NCI-H1417 treated with DMSO at 0.1 percent for 48 hours (cell line): Measurements from ENCODE around the gene EGLN3.

Experiments used
- DNase-seq: peaks from one replicate; lab custom pipeline; 2025; lab: John Stamatoyannopoulos, UW

The EGLN3 gene

GRCh38 chr14:33962016-33962415, 11.1 kb upstream of the EGLN3 start:
- no peak for DNase-seq

GRCh38 chr14:33959692-33960151, 8.8 kb upstream of the EGLN3 start:
- no peak for DNase-seq

- DNase-seq: no peak
Observed at GRCh38 chr14:33958605-33959226, 7.8 kb upstream of the EGLN3 start.

GRCh38 chr14:33957993-33958392, 7.1 kb upstream of the EGLN3 start:
- DNase-seq: no peak

- DNase-seq: no peak
Observed at GRCh38 chr14:33957299-33957698, 6.4 kb upstream of the EGLN3 start.

GRCh38 chr14:33956640-33957039, 5.8 kb upstream of the EGLN3 start:
- DNase-seq: no peak

GRCh38 chr14:33954016-33954598, 3.2 kb upstream of the EGLN3 start:
- no peak for DNase-seq

GRCh38 chr14:33952541-33952940, 1.7 kb upstream of the EGLN3 start:
- DNase-seq: no peak

- DNase-seq: no peak
Observed at GRCh38 chr14:33951183-33951840, 438 bp upstream of the EGLN3 start.

- DNase-seq: no peak
Observed at GRCh38 chr14:33949411-33949893, 1.4 kb downstream of the EGLN3 start.

- no peak for DNase-seq
Observed at GRCh38 chr14:33948869-33949408, 1.9 kb downstream of the EGLN3 start.

- DNase-seq: no peak
Observed at GRCh38 chr14:33948145-33948868, 2.6 kb downstream of the EGLN3 start.

- DNase-seq: no peak
Observed at GRCh38 chr14:33946679-33947476, 4.0 kb downstream of the EGLN3 start.

- no peak for DNase-seq
Observed at GRCh38 chr14:33945210-33946088, 5.4 kb downstream of the EGLN3 start.

- DNase-seq: peak; percentile 84
Observed at GRCh38 chr14:33943096-33943883, 7.6 kb downstream of the EGLN3 start.

GRCh38 chr14:33941718-33942117, 9.2 kb downstream of the EGLN3 start:
- no peak for DNase-seq

GRCh38 chr14:33940561-33941011, 10.3 kb downstream of the EGLN3 start:
- no peak for DNase-seq

- DNase-seq: no peak
Observed at GRCh38 chr14:33938131-33938949, 12.5 kb downstream of the EGLN3 start.

GRCh38 chr14:33936391-33936790, 14.5 kb downstream of the EGLN3 start:
- no peak for DNase-seq
